Gastroesophageal sphincter (tissue), 4 donors: ENCODE data around the gene PNO1. TPM values are rescaled to one million over a fixed set of nuclear protein-coding genes. Genes with fewer than 3 reads are reported as not detected.
"Not testable (repeated sequence)": the region's sequence is repeated elsewhere in the genome, so short reads cannot be mapped to it uniquely, and the experiment has no call there.

Experiments
- ATAC-seq: fragments of 150-250 bp; one replicate; pipeline ENCODE4 v1.9.1; 2016; ENCODE audit warnings: mild to moderate bottlenecking, moderate library complexity
- H3K27ac ChIP-seq, 4 donors: fragments of 200-600 bp; sonication (generic) in 3 of 4; 1 replicate in 3 of 4; 2 replicates in 1 of 4; pipeline ENCODE4 v1.5.1; 2016 to 2019
- H3K27me3 ChIP-seq: fragments of 200-600 bp; sonication (generic); one replicate; pipeline ENCODE4 v1.5.1; 2019
- H3K36me3 ChIP-seq, 2 donors: fragments of 200-600 bp; sonication (generic); one replicate each; pipeline ENCODE4 v1.5.1; 2019; ENCODE audit warnings: control low read depth in 1 of 2
- H3K4me1 ChIP-seq, 3 donors: fragments of 200-600 bp; sonication (generic); 1 replicate in 2 of 3; 2 replicates in 1 of 3; pipeline ENCODE4 v1.5.1; 2016 to 2019; ENCODE audit warnings: control low read depth in 2 of 3
- H3K4me3 ChIP-seq, 2 donors: fragments of 200-600 bp; sonication (generic); one replicate each; pipeline ENCODE4 v1.5.1; 2019; ENCODE audit warnings: mild to moderate bottlenecking in 1 of 2, moderate library complexity in 1 of 2
- H3K9me3 ChIP-seq, 3 donors: fragments of 200-600 bp; sonication (generic); one replicate each; pipeline ENCODE4 v1.5.1; 2017 to 2019; ENCODE audit warnings: control low read depth in 2 of 3
- CTCF ChIP-seq, 4 experiments: fragments of 200-600 bp in 2 of 4; fragments of 450-650 bp in 2 of 4; sonication (generic) in 1 of 4; IDR thresholded peaks; one replicate each; pipeline ENCODE4 v1.5.1; 2017 to 2019; ENCODE audit warnings: antibody characterized with exemption in 4 of 4, mild to moderate bottlenecking in 2 of 4, moderate library complexity in 2 of 4
- EP300 ChIP-seq: sonication (generic); formaldehyde crosslinking; IDR thresholded peaks from one replicate; pipeline ENCODE4 v1.6.1; 2017; ENCODE audit warnings: antibody characterized with exemption, mild to moderate bottlenecking
- POLR2A ChIP-seq, 2 donors: fragments of 450-650 bp; IDR thresholded peaks; one replicate each; pipeline ENCODE4 v1.6.1; 2017; ENCODE audit warnings: antibody characterized with exemption in 2 of 2, mild to moderate bottlenecking in 2 of 2, moderate library complexity in 1 of 2
- POLR2AphosphoS5 ChIP-seq: sonication (generic); formaldehyde crosslinking; IDR thresholded peaks from one replicate; pipeline ENCODE4 v1.6.1; 2017; ENCODE audit warnings: antibody characterized with exemption
- WGBS, 2 donors: methylation state at CpG; one replicate each; pipeline ENCODE4 v1.1.5; 2018; ENCODE audit warnings: low coverage in 1 of 2; 5-methylcytosine and 5-hydroxymethylcytosine counted together
- total RNA-seq, 4 donors: library from RNA; depleted of rRNA; stranded (reverse); fragments of >200 nt; gene quantifications; one replicate each; pipeline ENCODE4 v1.1.0, GENCODE V29; 2016

PNO1 gene
- total RNA-seq, 4 donors from 2014 or later, result 11.7 to 25.3 (median 19.3) TPM

- H3K27me3 ChIP-seq, result no peaks in the 10 kb centered on the region
- TF ChIP-seq POLR2AphosphoS5 (no peak), POLR2A (IDR thresholded peaks at IDR 0.05) (no peak), EP300 (no peak), CTCF (IDR thresholded peaks at IDR 0.05) (no peak)
- H3K9me3 ChIP-seq, result no peaks in the 10 kb centered on the region
- H3K27ac ChIP-seq, result no peak overlapping the region
- no peak for ATAC-seq
- H3K36me3 ChIP-seq, result peaks cover 0 to 78% of the 10 kb centered on the region in 2 donors
- 80 to 84% methylated on average over 2 to 3 of the region's 8 CpGs for WGBS, 2 donors
- peaks cover 0 to 2% (median 0%) of the 10 kb centered on the region in 3 donors for H3K4me1 ChIP-seq
- no peak overlapping the region for H3K4me3 ChIP-seq
These were observed 15.5 kb downstream of the PNO1 start for GRCh38 chr2:68172990-68173700.

GRCh38 chr2:68175210-68175609 is 17.5 kb downstream of the PNO1 start:
- peaks cover 0 to 17% (median 0%) of the 10 kb centered on the region in 3 donors for H3K4me1 ChIP-seq
- not testable (repeated sequence) for H3K27ac ChIP-seq, H3K4me3 ChIP-seq, ATAC-seq, H3K27me3 ChIP-seq, H3K9me3 ChIP-seq
- no CpG with 5 or more reads among the region's 4 CpGs for WGBS, 2 donors
- H3K36me3 ChIP-seq, result peaks cover 0 to 63% of the 10 kb centered on the region in 2 donors

DNA sequence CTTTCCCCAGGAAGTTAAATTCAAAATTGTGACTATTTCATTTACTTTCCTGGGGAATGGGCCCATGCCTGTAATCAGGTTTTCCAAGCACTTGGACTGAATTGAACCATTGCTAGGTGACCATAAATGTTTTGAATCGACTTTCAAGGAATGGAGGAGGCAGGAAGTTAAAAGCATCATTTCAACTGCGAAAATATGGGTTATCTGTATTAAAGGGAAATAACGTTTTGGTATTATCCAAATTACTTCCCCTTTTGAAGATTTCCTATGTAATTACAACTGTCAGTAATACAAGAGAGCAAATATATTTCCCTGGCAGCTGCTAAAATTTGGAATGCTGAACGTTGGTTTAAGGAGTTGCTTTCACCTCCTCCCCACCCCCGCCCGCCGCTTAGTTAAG is 19.0 kb downstream of the PNO1 start:
- Histone ChIP-seq H3K9me3 (no peaks in the 10 kb centered on the region), H3K4me3 (no peak overlapping the region), H3K4me1 (peaks cover 0 to 17% (median 0%) of the 10 kb centered on the region in 3 donors), H3K27me3 (no peaks in the 10 kb centered on the region), H3K36me3 (peaks cover 0 to 59% of the 10 kb centered on the region in 2 donors), H3K27ac (no peak overlapping the region)
- 71 to 72% methylated on average over 1 to 7 of the region's 7 CpGs for WGBS, 2 donors
- ATAC-seq, result no peak
- TF ChIP-seq POLR2A (IDR thresholded peaks at IDR 0.05) (no peak), POLR2AphosphoS5 (no peak), EP300 (no peak), CTCF (IDR thresholded peaks at IDR 0.05) (no peak)

GRCh38 chr2:68177541-68177940 is 19.9 kb downstream of the PNO1 start:
- H3K36me3 ChIP-seq, result peaks cover 0 to 55% of the 10 kb centered on the region in 2 donors
- TF ChIP-seq POLR2A (IDR thresholded peaks at IDR 0.05), result no peak
- TF ChIP-seq EP300, result no peak
- no peak for TF ChIP-seq POLR2AphosphoS5
- no peak for TF ChIP-seq CTCF (IDR thresholded peaks at IDR 0.05)
- no peaks in the 10 kb centered on the region for H3K27me3 ChIP-seq
- no peaks in the 10 kb centered on the region for H3K9me3 ChIP-seq
- no peak overlapping the region for H3K27ac ChIP-seq
- no peak overlapping the region for H3K4me3 ChIP-seq
- peaks cover 0 to 17% (median 0%) of the 10 kb centered on the region in 3 donors for H3K4me1 ChIP-seq
- 31 to 100% methylated on average over 2 of the region's 2 CpGs for WGBS, 2 donors
- no peak for ATAC-seq

DNA sequence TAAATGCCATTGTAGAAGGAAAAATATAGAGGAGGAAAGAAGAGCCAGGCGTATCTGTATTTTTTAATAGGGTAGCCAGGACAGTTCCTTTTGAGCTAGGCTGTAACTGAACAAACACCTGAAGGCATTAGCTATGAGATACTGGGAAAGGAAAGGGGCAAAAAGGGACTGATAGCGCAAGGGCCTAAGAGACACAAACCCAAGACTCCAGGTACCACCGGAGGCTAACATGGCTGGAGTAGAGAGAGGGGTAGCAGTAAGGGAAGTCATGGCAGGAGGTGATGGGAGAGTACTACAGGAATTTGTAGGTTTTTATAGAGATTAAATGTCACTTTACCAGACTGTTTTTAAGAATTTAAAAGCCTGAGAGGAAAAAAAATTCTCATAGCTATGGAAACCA is 20.7 kb downstream of the PNO1 start:
- 87 to 92% methylated on average over 3 of the region's 3 CpGs for WGBS, 2 donors
- ATAC-seq, result no peak
- H3K27ac ChIP-seq, result no peak overlapping the region
- peaks cover 0 to 17% (median 0%) of the 10 kb centered on the region in 3 donors for H3K4me1 ChIP-seq
- no peaks in the 10 kb centered on the region for H3K9me3 ChIP-seq
- H3K4me3 ChIP-seq, result no peak overlapping the region
- TF ChIP-seq EP300, result no peak
- no peak for TF ChIP-seq POLR2AphosphoS5
- TF ChIP-seq POLR2A (IDR thresholded peaks at IDR 0.05), result no peak
- TF ChIP-seq CTCF (IDR thresholded peaks at IDR 0.05), result no peak
- H3K36me3 ChIP-seq, result peaks cover 0 to 52% of the 10 kb centered on the region in 2 donors
- H3K27me3 ChIP-seq, result no peaks in the 10 kb centered on the region
